ENCODE data around the gene B3GLCT.

- TF ChIP-seq CTCF (IDR thresholded peaks at IDR 0.05): no peak
- TF ChIP-seq POLR2A (IDR thresholded peaks at IDR 0.05): no peak
- TF ChIP-seq EP300 (IDR thresholded peaks at IDR 0.05; ENCODE audit: low read depth): no peak
These were observed 31.0 kb upstream of the B3GLCT start for GRCh38 chr13:31168736-31169135.
